Activated naive CD4-positive, alpha-beta T cell treated with anti-CD3 and anti-CD28 coated beads for 36 hours (primary cell): Measurements from ENCODE around the gene ANK3. TPM values are rescaled to one million over a fixed set of nuclear protein-coding genes. Genes with fewer than 3 reads are reported as not detected.

Experiments used
- CTCF ChIA-PET: fragments of 350-600 bp; sonication (Branson Sonifier 250); formaldehyde crosslinking; loops from one replicate; lab custom pipeline; 2021; ENCODE audit warnings: antibody characterized with exemption; lab: Charles Lee
- DNase-seq: peaks from one replicate; pipeline ENCODE4 v3.0.0-alpha.2; 2020
- H3K27ac Mint-ChIP-seq: one replicate; pipeline ENCODE4 v1.8.0; 2021; ENCODE audit warnings: mild to moderate bottlenecking, mixed read lengths
- H3K27me3 Mint-ChIP-seq: one replicate; pipeline ENCODE4 v1.8.0; 2021; ENCODE audit warnings: low read depth, mixed read lengths
- H3K36me3 Mint-ChIP-seq: one replicate; pipeline ENCODE4 v1.8.0; 2021; ENCODE audit warnings: low read depth, mixed read lengths
- H3K4me1 Mint-ChIP-seq: one replicate; pipeline ENCODE4 v1.8.0; 2021; ENCODE audit warnings: low read depth, mixed read lengths
- H3K4me3 Mint-ChIP-seq: one replicate; pipeline ENCODE4 v1.8.0; 2021; ENCODE audit warnings: mild to moderate bottlenecking, moderate library complexity, mixed read lengths
- H3K9me3 Mint-ChIP-seq: one replicate; pipeline ENCODE4 v1.8.0; 2021; ENCODE audit warnings: mixed read lengths
- intact Hi-C: fragments of 100-400 bp; cut with micrococcal nuclease; formaldehyde crosslinking; loops from one replicate; pipeline ENCODE4 v1.15.1; 2023
- total RNA-seq, 2 experiments: library from RNA; stranded (reverse); gene quantifications; one replicate each; pipeline ENCODE4 v1.2.3, GENCODE V29; 2021

Gene ANK3
- total RNA-seq, 2 experiments from 2014 or later, result 11.2 to 13.0 TPM

GRCh38 chr10:60388116-60388625, 1.5 kb downstream of the ANK3 start:
- peaks cover 7% of the 10 kb centered on the region for H3K4me1 Mint-ChIP-seq
- H3K9me3 Mint-ChIP-seq, result no peaks in the 10 kb centered on the region
- no peak for DNase-seq
- intact Hi-C loops, result no loop called here
- CTCF ChIA-PET, result no interaction called here
- H3K4me3 Mint-ChIP-seq, result no peak overlapping the region
- no peaks in the 10 kb centered on the region for H3K36me3 Mint-ChIP-seq
- H3K27ac Mint-ChIP-seq, result no peak overlapping the region
- H3K27me3 Mint-ChIP-seq, result no peaks in the 10 kb centered on the region

DNA sequence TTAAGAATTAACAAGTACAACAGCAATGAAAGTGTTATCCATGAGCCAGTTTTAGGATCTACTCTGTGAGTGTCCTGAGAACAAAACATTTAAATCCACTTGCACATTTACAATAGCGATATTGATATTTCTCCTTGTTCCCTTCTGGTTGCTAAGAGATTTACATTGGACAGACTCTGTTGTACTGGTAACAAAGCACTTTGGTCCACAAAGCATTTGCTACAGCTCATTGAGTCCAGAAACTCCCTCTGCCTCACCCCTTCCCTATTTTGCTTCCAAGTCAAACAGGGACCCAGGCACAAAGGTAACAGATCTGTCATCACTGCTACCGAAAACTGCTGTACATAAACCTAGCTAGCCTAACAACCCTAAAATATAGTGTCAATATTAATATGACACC, 2.1 kb downstream of the ANK3 start:
- CTCF ChIA-PET, result no interaction called here
- H3K9me3 Mint-ChIP-seq, result no peaks in the 10 kb centered on the region
- intact Hi-C loops, result no loop called here

GRCh38 chr10:60385399-60385738, 4.3 kb downstream of the ANK3 start:
- CTCF ChIA-PET, result no interaction called here
- no peaks in the 10 kb centered on the region for H3K27me3 Mint-ChIP-seq
- peaks cover 7% of the 10 kb centered on the region for H3K4me1 Mint-ChIP-seq
- H3K27ac Mint-ChIP-seq, result no peak overlapping the region
- no peak for DNase-seq
- intact Hi-C loops, result no loop called here
- no peaks in the 10 kb centered on the region for H3K9me3 Mint-ChIP-seq
- H3K36me3 Mint-ChIP-seq, result no peaks in the 10 kb centered on the region
- no peak overlapping the region for H3K4me3 Mint-ChIP-seq

More for the DNA sequence above, 2.1 kb downstream of the ANK3 start:
- Mint-ChIP-seq H3K36me3 (no peaks in the 10 kb centered on the region), H3K4me1 (peaks cover 7% of the 10 kb centered on the region), H3K27me3 (no peaks in the 10 kb centered on the region), H3K4me3 (no peak overlapping the region), H3K27ac (no peak overlapping the region)
- DNase-seq, result no peak

GRCh38 chr10:60384708-60385398, 4.8 kb downstream of the ANK3 start:
- Mint-ChIP-seq H3K9me3 (no peaks in the 10 kb centered on the region), H3K36me3 (no peaks in the 10 kb centered on the region), H3K4me1 (peaks cover 7% of the 10 kb centered on the region), H3K4me3 (no peak overlapping the region), H3K27me3 (no peaks in the 10 kb centered on the region), H3K27ac (no peak overlapping the region)
- no peak for DNase-seq
- CTCF ChIA-PET, result interaction anchor here (1.1 kb wide), 1 partner anchor 12 kb away, joined by 3 read pairs; no protein-coding TSS in a partner anchor
- intact Hi-C loops, result no loop called here

DNA sequence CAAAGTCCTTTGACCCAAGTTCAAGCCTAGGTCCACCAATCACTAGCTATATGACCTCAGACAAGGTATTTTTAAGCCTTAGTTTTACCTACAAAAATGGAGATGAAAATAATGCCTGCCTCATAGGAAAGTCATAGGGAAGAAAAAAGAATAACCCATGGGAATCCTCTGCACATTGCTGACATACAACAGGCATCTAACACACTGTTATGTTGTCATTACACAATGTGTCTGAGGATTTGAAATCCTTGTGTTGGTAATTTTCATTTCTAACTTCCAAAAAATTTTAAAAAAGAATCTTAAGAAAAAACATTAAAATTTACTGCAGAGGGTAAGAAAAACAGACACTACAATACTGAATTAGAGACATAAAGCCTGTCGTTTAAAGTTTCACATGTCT, 5.7 kb downstream of the ANK3 start:
- Mint-ChIP-seq H3K4me3 (no peak overlapping the region), H3K27ac (no peak overlapping the region), H3K9me3 (no peaks in the 10 kb centered on the region), H3K27me3 (no peaks in the 10 kb centered on the region), H3K4me1 (peaks cover 2% of the 10 kb centered on the region), H3K36me3 (no peaks in the 10 kb centered on the region)
- DNase-seq, result no peak
- CTCF ChIA-PET, result interaction anchor here (0.7 to 1.1 kb wide), 2 partner anchors 12 to 257 kb away, joined by 3 to 4 read pairs; no protein-coding TSS in a partner anchor
- intact Hi-C loops, result no loop called here

DNA sequence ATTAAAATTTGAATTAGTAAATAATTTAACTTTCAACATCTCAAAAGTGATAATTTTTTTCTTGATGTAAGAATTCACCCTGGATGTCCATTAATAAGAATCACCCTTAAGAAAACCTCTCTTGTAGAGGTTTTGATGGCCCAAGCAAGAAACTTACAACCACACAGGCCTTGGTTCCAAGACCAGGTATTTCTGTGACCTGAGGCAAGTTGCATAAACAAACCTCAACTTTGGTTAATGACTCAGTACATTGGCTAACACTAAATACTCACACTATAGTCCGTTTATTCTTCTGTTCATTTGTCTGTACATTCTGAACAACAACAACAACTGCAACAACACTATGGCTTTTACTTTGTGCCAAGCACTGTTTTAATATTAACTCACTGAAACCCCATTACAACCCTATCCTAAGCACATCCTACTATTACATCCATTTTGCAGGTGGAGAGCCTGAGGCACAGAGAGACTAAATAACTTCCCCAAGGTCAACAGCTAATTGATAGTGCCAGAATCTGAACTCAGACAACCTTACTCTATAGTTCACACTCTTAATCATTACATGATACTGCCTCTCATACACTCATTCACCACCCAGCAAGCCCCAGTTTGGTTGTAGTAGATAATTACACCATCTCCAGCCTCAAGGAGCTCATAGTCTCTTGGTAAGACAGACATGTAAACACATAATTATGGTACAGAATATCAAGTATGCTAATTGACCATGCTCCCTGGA, 6.6 kb downstream of the ANK3 start:
- Mint-ChIP-seq H3K27ac (no peak overlapping the region), H3K9me3 (no peaks in the 10 kb centered on the region), H3K27me3 (no peaks in the 10 kb centered on the region), H3K4me3 (no peak overlapping the region), H3K4me1 (peaks cover 3% of the 10 kb centered on the region), H3K36me3 (no peaks in the 10 kb centered on the region)
- intact Hi-C loops, result no loop called here
- DNase-seq, result no peak
- CTCF ChIA-PET, result interaction anchor here (0.6 kb wide), 1 partner anchor 11 kb away, joined by 3 read pairs; no protein-coding TSS in a partner anchor

DNA sequence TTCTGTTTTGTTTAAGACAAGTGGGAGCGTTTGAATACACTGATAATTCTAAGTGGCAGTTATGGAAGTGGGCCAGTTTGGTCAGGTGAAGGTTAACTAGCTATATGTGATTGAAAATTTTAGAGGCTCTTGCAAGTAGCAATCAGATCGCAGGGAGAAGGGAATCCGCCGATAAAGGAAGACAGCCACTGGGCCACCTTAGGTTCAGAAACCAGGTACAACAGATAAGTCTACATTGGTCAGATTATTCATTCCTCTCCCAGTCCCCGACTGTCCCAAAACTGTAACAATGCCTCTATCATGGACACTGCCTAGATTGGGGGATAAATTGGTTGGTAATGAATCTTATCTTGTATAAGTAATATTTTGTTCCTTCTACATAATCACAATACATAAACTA, 8.9 kb downstream of the ANK3 start:
- H3K27ac Mint-ChIP-seq, result no peak overlapping the region
- intact Hi-C loops, result no loop called here
- CTCF ChIA-PET, result no interaction called here
- H3K4me1 Mint-ChIP-seq, result peaks cover 6% of the 10 kb centered on the region
- no peaks in the 10 kb centered on the region for H3K9me3 Mint-ChIP-seq
- no peaks in the 10 kb centered on the region for H3K27me3 Mint-ChIP-seq
- no peak overlapping the region for H3K4me3 Mint-ChIP-seq
- H3K36me3 Mint-ChIP-seq, result no peaks in the 10 kb centered on the region
- no peak for DNase-seq

DNA sequence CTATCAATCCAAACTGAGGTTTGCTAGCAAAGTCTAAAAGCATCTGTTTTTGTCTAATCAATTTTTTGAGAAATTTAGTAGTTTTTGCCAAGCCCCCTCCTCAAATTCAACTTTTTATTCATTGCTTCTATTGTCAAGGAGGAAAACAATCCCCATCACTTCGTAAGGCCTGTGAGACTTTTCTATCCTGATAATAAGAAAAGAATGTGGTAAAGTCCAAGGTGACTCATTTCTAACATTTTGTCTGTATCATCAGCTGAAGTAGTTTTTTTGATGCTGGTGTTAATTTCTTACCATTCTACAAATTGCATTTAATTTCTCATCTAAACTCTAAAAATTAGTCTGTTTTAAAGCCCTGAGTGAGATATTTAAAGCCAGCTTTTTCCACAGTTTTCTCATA, 11.7 kb downstream of the ANK3 start:
- H3K4me3 Mint-ChIP-seq, result no peak overlapping the region
- H3K27me3 Mint-ChIP-seq, result no peaks in the 10 kb centered on the region
- DNase-seq, result no peak
- H3K27ac Mint-ChIP-seq, result no peak overlapping the region
- CTCF ChIA-PET, result interaction anchor here (1.0 kb wide), 1 partner anchor 66 kb away, joined by 3 read pairs; no protein-coding TSS in a partner anchor
- H3K36me3 Mint-ChIP-seq, result no peaks in the 10 kb centered on the region
- peaks cover 6% of the 10 kb centered on the region for H3K4me1 Mint-ChIP-seq
- no peaks in the 10 kb centered on the region for H3K9me3 Mint-ChIP-seq
- intact Hi-C loops, result loop anchor here (1.0 kb wide), 1 partner anchor 20 kb away; no protein-coding TSS in a partner anchor

- DNase-seq, result no peak
- no peaks in the 10 kb centered on the region for H3K36me3 Mint-ChIP-seq
- H3K9me3 Mint-ChIP-seq, result no peaks in the 10 kb centered on the region
- no peaks in the 10 kb centered on the region for H3K27me3 Mint-ChIP-seq
- H3K4me3 Mint-ChIP-seq, result no peak overlapping the region
- intact Hi-C loops, result loop anchor here (1.0 kb wide), 1 partner anchor 19 kb away; no protein-coding TSS in a partner anchor
- CTCF ChIA-PET, result no interaction called here
- H3K27ac Mint-ChIP-seq, result no peak overlapping the region
- H3K4me1 Mint-ChIP-seq, result peaks cover 6% of the 10 kb centered on the region
Observed at GRCh38 chr10:60377042-60377352, 12.7 kb downstream of the ANK3 start.

GRCh38 chr10:60376221-60377041, 13.2 kb downstream of the ANK3 start:
- Mint-ChIP-seq H3K36me3 (no peaks in the 10 kb centered on the region), H3K9me3 (no peaks in the 10 kb centered on the region)
- CTCF ChIA-PET, result no interaction called here

GRCh38 chr10:60375293-60376004, 14.2 kb downstream of the ANK3 start:
- H3K4me1 Mint-ChIP-seq, result peaks cover 6% of the 10 kb centered on the region
- CTCF ChIA-PET, result no interaction called here
- no peaks in the 10 kb centered on the region for H3K9me3 Mint-ChIP-seq
- H3K27me3 Mint-ChIP-seq, result no peaks in the 10 kb centered on the region
- no peaks in the 10 kb centered on the region for H3K36me3 Mint-ChIP-seq
- DNase-seq, result no peak
- H3K27ac Mint-ChIP-seq, result no peak overlapping the region
- intact Hi-C loops, result no loop called here
- no peak overlapping the region for H3K4me3 Mint-ChIP-seq

More at GRCh38 chr10:60376221-60377041, 13.2 kb downstream of the ANK3 start:
- intact Hi-C loops, result loop anchor here (1.0 kb wide), 1 partner anchor 18 kb away; no protein-coding TSS in a partner anchor
- Mint-ChIP-seq H3K4me3 (no peak overlapping the region), H3K27me3 (no peaks in the 10 kb centered on the region), H3K27ac (no peak overlapping the region), H3K4me1 (peaks cover 6% of the 10 kb centered on the region)
- DNase-seq, result no peak

DNA sequence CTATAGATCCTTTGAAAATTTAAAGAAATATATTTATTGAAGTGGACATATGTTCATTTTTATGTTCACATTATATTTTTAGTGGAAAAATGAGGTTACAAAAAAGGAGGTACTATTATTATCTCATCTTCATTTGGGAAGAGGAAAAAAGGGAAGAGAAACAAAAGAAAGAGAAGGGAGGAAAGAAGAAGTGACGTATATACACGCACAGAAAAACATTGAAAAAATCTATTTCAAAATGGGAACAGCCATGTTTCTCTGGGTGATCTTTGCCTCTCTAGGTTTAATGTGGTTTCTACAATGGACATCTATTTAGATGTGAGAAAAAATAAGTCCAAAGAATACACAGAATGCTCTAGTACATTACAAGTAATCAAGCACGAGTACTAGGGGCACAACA, 14.8 kb downstream of the ANK3 start:
- Mint-ChIP-seq H3K9me3 (no peaks in the 10 kb centered on the region), H3K36me3 (no peaks in the 10 kb centered on the region), H3K4me1 (peaks cover 6% of the 10 kb centered on the region), H3K27ac (no peak overlapping the region), H3K27me3 (no peaks in the 10 kb centered on the region), H3K4me3 (no peak overlapping the region)
- intact Hi-C loops, result no loop called here
- CTCF ChIA-PET, result no interaction called here
- DNase-seq, result no peak
